Measurements from ENCODE around the gene NPAS3.

GRCh38 chr14:33736979-33737378, 798.3 kb downstream of the NPAS3 start:
- TF ChIP-seq, protein P1, sequence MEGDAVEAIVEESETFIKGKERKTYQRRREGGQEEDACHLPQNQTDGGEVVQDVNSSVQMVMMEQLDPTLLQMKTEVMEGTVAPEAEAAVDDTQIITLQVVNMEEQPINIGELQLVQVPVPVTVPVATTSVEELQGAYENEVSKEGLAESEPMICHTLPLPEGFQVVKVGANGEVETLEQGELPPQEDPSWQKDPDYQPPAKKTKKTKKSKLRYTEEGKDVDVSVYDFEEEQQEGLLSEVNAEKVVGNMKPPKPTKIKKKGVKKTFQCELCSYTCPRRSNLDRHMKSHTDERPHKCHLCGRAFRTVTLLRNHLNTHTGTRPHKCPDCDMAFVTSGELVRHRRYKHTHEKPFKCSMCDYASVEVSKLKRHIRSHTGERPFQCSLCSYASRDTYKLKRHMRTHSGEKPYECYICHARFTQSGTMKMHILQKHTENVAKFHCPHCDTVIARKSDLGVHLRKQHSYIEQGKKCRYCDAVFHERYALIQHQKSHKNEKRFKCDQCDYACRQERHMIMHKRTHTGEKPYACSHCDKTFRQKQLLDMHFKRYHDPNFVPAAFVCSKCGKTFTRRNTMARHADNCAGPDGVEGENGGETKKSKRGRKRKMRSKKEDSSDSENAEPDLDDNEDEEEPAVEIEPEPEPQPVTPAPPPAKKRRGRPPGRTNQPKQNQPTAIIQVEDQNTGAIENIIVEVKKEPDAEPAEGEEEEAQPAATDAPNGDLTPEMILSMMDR (IDR thresholded peaks at IDR 0.05; ENCODE audit: borderline replicate concordance, extremely low read depth, low read length, poor library complexity, severe bottlenecking) = no peak
- no peak for TF ChIP-seq EZH2 (IDR thresholded peaks at IDR 0.05; ENCODE audit: borderline replicate concordance, low read depth, low read length, severe bottlenecking)

All from DND-41 (cell line).